ENCODE results near the gene NDUFS6. TPM values are rescaled to one million over a fixed set of nuclear protein-coding genes. Genes with fewer than 3 reads are reported as not detected.

NDUFS6 gene
- total and polyA plus RNA-seq, 2 of the 4 experiments (the other 2 are of a cell fraction), result 10.4 to 69.0 TPM

- Histone ChIP-seq H3K9me1 (ENCODE audit: insufficient read depth, low read length) (peaks cover 2% of the 10 kb centered on the region; the same call in 1 of the 2 replicates), H2BK120ac (ENCODE audit: low read depth, low read length) (no peak overlapping the region), H3K18ac (ENCODE audit: low read depth, low read length) (no peak overlapping the region), H2BK15ac (ENCODE audit: low read depth, low read length) (no peak overlapping the region), H2AK5ac (ENCODE audit: low read depth, low read length) (no peak overlapping the region), H3K23ac (ENCODE audit: low read depth, low read length) (no peak overlapping the region), H4K8ac (ENCODE audit: low read depth in 2 of 2, low read length in 2 of 2) (no peak overlapping the region), H4K20me1 (ENCODE audit: insufficient read depth, low read length) (no peaks in the 10 kb centered on the region), H3K27ac (ENCODE audit: insufficient read depth, low read length) (no peak overlapping the region), H3K4ac (ENCODE audit: low read depth, low read length) (no peak overlapping the region), H4K5ac (ENCODE audit: low read depth, low read length) (no peak overlapping the region), H3K4me2 (ENCODE audit: low read depth, low read length) (no peak overlapping the region), H2BK5ac (ENCODE audit: low read depth, low read length, poor library complexity, severe bottlenecking) (no peak overlapping the region), H3K9me3 (ENCODE audit: control insufficient read depth, insufficient read depth, low read length) (no peaks in the 10 kb centered on the region), H3K27me3 (ENCODE audit: control insufficient read depth, insufficient read depth, low read length) (no peaks in the 10 kb centered on the region), H3K56ac (ENCODE audit: extremely low read depth, insufficient read depth, low read length) (no peak overlapping the region), H3K36me3 (ENCODE audit: control insufficient read depth, insufficient read depth, low read length) (peaks cover 51% of the 10 kb centered on the region), H3K79me1 (ENCODE audit: low read depth in 1 of 2, low read length in 2 of 2) (peaks cover 0 to 9% of the 10 kb centered on the region in 2 experiments; a peak in 2 of 4 replicates), H4K91ac (ENCODE audit: insufficient read depth, low read depth, low read length) (no peak overlapping the region), H3K9ac (ENCODE audit: low read depth, low read length) (no peak overlapping the region), H3K4me1 (ENCODE audit: control insufficient read depth, insufficient read depth, low read length) (no peaks in the 10 kb centered on the region), H3K14ac (replicated peaks; ENCODE audit: low read depth, low read length) (no peak overlapping the region), H3K4me3 (ENCODE audit: insufficient read depth, low read depth, low read length) (no peak overlapping the region), H2AK9ac (replicated peaks; ENCODE audit: low read depth, low read length, poor library complexity) (no peak overlapping the region), H2AFZ (replicated peaks; ENCODE audit: low read length, poor library complexity) (no peak overlapping the region), H2BK20ac (ENCODE audit: low read depth, low read length) (no peak overlapping the region)
- ChIA-PET POLR2A (ENCODE audit: unreplicated experiment) (no interaction called here), CTCF (no interaction called here)
- intact Hi-C loops (cut with micrococcal nuclease) (no loop called here), in situ Hi-C loops (cut with MboI; ENCODE audit: low sequenced_read_pairs) (no loop called here), dilution Hi-C loops (cut with HindIII; ENCODE audit: low sequenced_read_pairs, unreplicated experiment) (no loop called here)
- ATAC-seq (ENCODE audit: low read depth), result no peak
- 80% methylated on average over 1 of the region's 2 CpGs; no CpG with 5 or more reads in 1 of the 2 experiments for WGBS, 2 experiments (ENCODE audit: extremely low coverage in 2 of 2, insufficient read length in 1 of 2)
- no peak for TF ChIP-seq MXI1 (IDR thresholded peaks at IDR 0.05; ENCODE audit: borderline replicate concordance, low read depth, low read length)
- no peak for TF ChIP-seq CEBPB (IDR thresholded peaks at IDR 0.05; ENCODE audit: low read depth, low read length)
- no peak for TF ChIP-seq BHLHE40 (IDR thresholded peaks at IDR 0.05; ENCODE audit: low read depth, low read length)
- no peak for TF ChIP-seq POLR2A (IDR thresholded peaks at IDR 0.05; ENCODE audit: low read depth, low read length)
- TF ChIP-seq RAD21 (IDR thresholded peaks at IDR 0.05; ENCODE audit: low read length), result no peak
- TF ChIP-seq FOS (IDR thresholded peaks at IDR 0.05; ENCODE audit: low read depth, low read length), result no peak
- no peak for TF ChIP-seq NFE2L2 (IDR thresholded peaks at IDR 0.05; ENCODE audit: low read depth, low read length)
- TF ChIP-seq RCOR1 (IDR thresholded peaks at IDR 0.05; ENCODE audit: insufficient replicate concordance, low read length), result no peak
- TF ChIP-seq USF2 (IDR thresholded peaks at IDR 0.05; ENCODE audit: low read depth, low read length), result no peak
- BruUV-seq (replicated peaks), result no TSS peak
- no peak for DNase-seq
These were observed 18.3 kb downstream of the NDUFS6 start for GRCh38 chr5:1819458-1819857.

All from IMR-90 (cell line).